DND-41 (cell line): ENCODE results near the gene RIMS1.

Experiments used
- CTCF ChIP-seq: IDR thresholded peaks from 2 replicates; pipeline ENCODE4 v1.5.1; 2012; ENCODE audit warnings: borderline replicate concordance, low read length, moderate library complexity, mild to moderate bottlenecking; ENCODE audit not compliant: poor library complexity, severe bottlenecking; ENCODE audit errors: extremely low read depth
- EZH2 ChIP-seq: IDR thresholded peaks from 3 replicates; pipeline ENCODE4 v1.6.1; 2012; ENCODE audit warnings: borderline replicate concordance, low read depth, mild to moderate bottlenecking, moderate library complexity, low read length, inconsistent platforms; ENCODE audit not compliant: severe bottlenecking

- TF ChIP-seq CTCF (no peak), EZH2 (no peak)
These were observed 531.4 kb downstream of the RIMS1 start for GRCh38 chr6:72417759-72418158.
